Measurements from ENCODE around the gene TBC1D12.

TBC1D12 gene

GRCh38 chr10:94485094-94485493 is 82.8 kb downstream of the TBC1D12 start:
- Histone ChIP-seq H3K4me3 (ENCODE audit: insufficient read depth, low read length, poor library complexity, severe bottlenecking) (no peak overlapping the region), H3K27ac (ENCODE audit: low read depth, low read length) (no peak overlapping the region), H3K9me3 (ENCODE audit: insufficient read depth, low read length) (no peaks in the 10 kb centered on the region), H3K9ac (ENCODE audit: low read length) (no peak overlapping the region), H2AFZ (ENCODE audit: low read depth, low read length, severe bottlenecking) (no peak overlapping the region), H4K20me1 (ENCODE audit: low read depth, low read length) (no peaks in the 10 kb centered on the region), H3K4me2 (ENCODE audit: low read depth, low read length, poor library complexity, severe bottlenecking) (no peak overlapping the region), H3K36me3 (ENCODE audit: low read length) (no peaks in the 10 kb centered on the region), H3K79me2 (ENCODE audit: insufficient read depth, low read length) (no peaks in the 10 kb centered on the region), H3F3A (ENCODE audit: insufficient read depth) (no peaks in the 10 kb centered on the region), H3K9me2 (replicated peaks; ENCODE audit: insufficient read depth, low read length) (no peaks in the 10 kb centered on the region), H3K27me3 (ENCODE audit: low read length) (no peaks in the 10 kb centered on the region)
- no peak for TF ChIP-seq CTCF (IDR thresholded peaks at IDR 0.05; ENCODE audit: insufficient read depth, low read length, poor library complexity, severe bottlenecking)
- no peak for TF ChIP-seq EZH2phosphoT487 (conservative IDR thresholded peaks at IDR 0.05; ENCODE audit: low read length)

GRCh38 chr10:94487575-94487974 is 85.2 kb downstream of the TBC1D12 start:
- Histone ChIP-seq H3K9me3 (ENCODE audit: insufficient read depth, low read length) (no peaks in the 10 kb centered on the region), H3K79me2 (ENCODE audit: insufficient read depth, low read length) (no peaks in the 10 kb centered on the region)

GRCh38 chr10:94489107-94489506 is 86.8 kb downstream of the TBC1D12 start:
- Histone ChIP-seq H3K36me3 (ENCODE audit: low read length) (no peaks in the 10 kb centered on the region), H3K9me3 (ENCODE audit: insufficient read depth, low read length) (no peaks in the 10 kb centered on the region), H3K4me2 (ENCODE audit: low read depth, low read length, poor library complexity, severe bottlenecking) (no peak overlapping the region), H3K9ac (ENCODE audit: low read length) (no peak overlapping the region), H3K9me2 (replicated peaks; ENCODE audit: insufficient read depth, low read length) (no peaks in the 10 kb centered on the region), H3F3A (ENCODE audit: insufficient read depth) (no peaks in the 10 kb centered on the region), H3K4me3 (ENCODE audit: insufficient read depth, low read length, poor library complexity, severe bottlenecking) (no peak overlapping the region), H3K27me3 (ENCODE audit: low read length) (no peaks in the 10 kb centered on the region), H4K20me1 (ENCODE audit: low read depth, low read length) (no peaks in the 10 kb centered on the region), H3K27ac (ENCODE audit: low read depth, low read length) (no peak overlapping the region), H3K79me2 (ENCODE audit: insufficient read depth, low read length) (no peaks in the 10 kb centered on the region), H2AFZ (ENCODE audit: low read depth, low read length, severe bottlenecking) (no peak overlapping the region)
- TF ChIP-seq CTCF (IDR thresholded peaks at IDR 0.05; ENCODE audit: insufficient read depth, low read length, poor library complexity, severe bottlenecking) = no peak
- TF ChIP-seq EZH2phosphoT487 (conservative IDR thresholded peaks at IDR 0.05; ENCODE audit: low read length) = no peak

More at GRCh38 chr10:94487575-94487974, 85.2 kb downstream of the TBC1D12 start:
- Histone ChIP-seq H3F3A (ENCODE audit: insufficient read depth) (no peaks in the 10 kb centered on the region), H2AFZ (ENCODE audit: low read depth, low read length, severe bottlenecking) (no peak overlapping the region), H3K9ac (ENCODE audit: low read length) (no peak overlapping the region), H3K4me3 (ENCODE audit: insufficient read depth, low read length, poor library complexity, severe bottlenecking) (no peak overlapping the region), H3K27me3 (ENCODE audit: low read length) (no peaks in the 10 kb centered on the region), H3K36me3 (ENCODE audit: low read length) (no peaks in the 10 kb centered on the region), H4K20me1 (ENCODE audit: low read depth, low read length) (no peaks in the 10 kb centered on the region), H3K9me2 (replicated peaks; ENCODE audit: insufficient read depth, low read length) (no peaks in the 10 kb centered on the region), H3K27ac (ENCODE audit: low read depth, low read length) (no peak overlapping the region), H3K4me2 (ENCODE audit: low read depth, low read length, poor library complexity, severe bottlenecking) (no peak overlapping the region)
- TF ChIP-seq CTCF (IDR thresholded peaks at IDR 0.05; ENCODE audit: insufficient read depth, low read length, poor library complexity, severe bottlenecking) = no peak
- no peak for TF ChIP-seq EZH2phosphoT487 (conservative IDR thresholded peaks at IDR 0.05; ENCODE audit: low read length)

Data from SU-DHL-6 (cell line).